WTC11 (cell line): ENCODE measurements around the gene PARL. TPM values are rescaled to one million over a fixed set of nuclear protein-coding genes. Genes with fewer than 3 reads are reported as not detected.

ENCODE experiments used
- ATAC-seq: fragments of 200-7000 bp; cut with Tn5 transposase; 2 replicates; pipeline ENCODE4 v1.10.0; 2021; ENCODE audit warnings: mild to moderate bottlenecking, moderate library complexity
- CTCF ChIA-PET: fragments of 300-600 bp; sonication (Branson Sonifier 250); formaldehyde crosslinking; loops from one replicate; lab custom pipeline; 2021; ENCODE audit warnings: antibody characterized with exemption; lab: Charles Lee
- POLR2A ChIA-PET: fragments of 350-600 bp; sonication (Branson Sonifier 250); formaldehyde crosslinking; loops from one replicate; lab custom pipeline; 2021; ENCODE audit warnings: antibody characterized with exemption; lab: Charles Lee
- DNase-seq: peaks from one replicate; pipeline ENCODE4 v3.0.0; 2021; ENCODE audit warnings: low spot score
- H3K27ac Mint-ChIP-seq: 2 replicates; pipeline ENCODE4 v1.8.0; 2021; ENCODE audit warnings: mixed read lengths
- H3K27me3 Mint-ChIP-seq: 2 replicates; pipeline ENCODE4 v1.8.0; 2021; ENCODE audit warnings: low read depth, mild to moderate bottlenecking, moderate library complexity, mixed read lengths
- H3K36me3 Mint-ChIP-seq: 2 replicates; pipeline ENCODE4 v1.8.0; 2021; ENCODE audit warnings: mixed read lengths
- H3K4me1 Mint-ChIP-seq: 2 replicates; pipeline ENCODE4 v1.8.0; 2022; ENCODE audit warnings: mixed read lengths
- H3K4me3 Mint-ChIP-seq: 2 replicates; pipeline ENCODE4 v1.8.0; 2021; ENCODE audit warnings: mild to moderate bottlenecking, moderate library complexity, mixed read lengths
- H3K9me3 Mint-ChIP-seq: 2 replicates; pipeline ENCODE4 v1.8.0; 2021; ENCODE audit warnings: mixed read lengths
- ATF1 ChIP-seq: sonication (generic); formaldehyde crosslinking; IDR thresholded peaks from 2 replicates; pipeline ENCODE4 v1.8.1; 2023; ENCODE audit warnings: mild to moderate bottlenecking, moderate library complexity, missing genetic modification reagents
- ATF6 ChIP-seq: sonication (generic); formaldehyde crosslinking; IDR thresholded peaks from 2 replicates; pipeline ENCODE4 v1.8.1; 2023; ENCODE audit warnings: mild to moderate bottlenecking, missing genetic modification reagents
- CDX4 ChIP-seq: fragments of 250-450 bp; sonication (Bioruptor Pico); IDR thresholded peaks from 2 replicates; pipeline ENCODE4 v1.9.0; 2021; ENCODE audit warnings: moderate library complexity, mild to moderate bottlenecking, inconsistent platforms, borderline replicate concordance
- E2F4 ChIP-seq: sonication (generic); formaldehyde crosslinking; IDR thresholded peaks from 2 replicates; pipeline ENCODE4 v1.8.1; 2022; ENCODE audit warnings: low read depth, mild to moderate bottlenecking, moderate library complexity, missing genetic modification reagents, borderline replicate concordance
- FOXP4 ChIP-seq: sonication (generic); formaldehyde crosslinking; IDR thresholded peaks from 2 replicates; pipeline ENCODE4 v1.8.0; 2022; ENCODE audit warnings: mild to moderate bottlenecking, missing genetic modification reagents
- HMGA2 ChIP-seq: fragments of 250-450 bp; sonication (Bioruptor Pico); IDR thresholded peaks from 2 replicates; pipeline ENCODE4 v1.4.0; 2021; ENCODE audit warnings: mild to moderate bottlenecking, moderate library complexity
- JUN ChIP-seq: sonication (generic); formaldehyde crosslinking; IDR thresholded peaks from 2 replicates; pipeline ENCODE4 v1.8.0; 2023; ENCODE audit warnings: mild to moderate bottlenecking, missing genetic modification reagents
- MAX ChIP-seq: sonication (generic); formaldehyde crosslinking; IDR thresholded peaks from 2 replicates; pipeline ENCODE4 v1.8.0; 2022; ENCODE audit warnings: mild to moderate bottlenecking, missing genetic modification reagents
- MYBL2 ChIP-seq: sonication (generic); formaldehyde crosslinking; IDR thresholded peaks from 2 replicates; pipeline ENCODE4 v1.8.1; 2023; ENCODE audit warnings: mild to moderate bottlenecking, moderate library complexity, missing genetic modification reagents
- PRDM15 ChIP-seq: sonication (generic); formaldehyde crosslinking; IDR thresholded peaks from 2 replicates; pipeline ENCODE4 v1.8.0; 2022; ENCODE audit warnings: missing genetic modification reagents
- SOX15 ChIP-seq: fragments of 250-450 bp; sonication (Bioruptor Pico); IDR thresholded peaks from 2 replicates; pipeline ENCODE4 v1.9.0; 2021; ENCODE audit warnings: mild to moderate bottlenecking
- SP1 ChIP-seq: sonication (generic); formaldehyde crosslinking; conservative IDR thresholded peaks from 2 replicates; pipeline ENCODE4 v1.8.1; 2022; ENCODE audit warnings: missing genetic modification reagents
- ZMAT4 ChIP-seq: fragments of 250-450 bp; sonication (Bioruptor Pico); IDR thresholded peaks from 2 replicates; pipeline ENCODE4 v1.9.0; 2021; ENCODE audit warnings: mild to moderate bottlenecking
- ZNF138 ChIP-seq: sonication (generic); formaldehyde crosslinking; conservative IDR thresholded peaks from 2 replicates; pipeline ENCODE4 v1.8.1; 2022; ENCODE audit warnings: mild to moderate bottlenecking, moderate library complexity, missing genetic modification reagents
- ZNF219 ChIP-seq: sonication (generic); formaldehyde crosslinking; IDR thresholded peaks from 2 replicates; pipeline ENCODE4 v1.8.0; 2023; ENCODE audit warnings: missing genetic modification reagents, mild to moderate bottlenecking, borderline replicate concordance
- ZNF281 ChIP-seq: sonication (generic); formaldehyde crosslinking; IDR thresholded peaks from 2 replicates; pipeline ENCODE4 v1.8.0; 2023; ENCODE audit warnings: mild to moderate bottlenecking, missing genetic modification reagents
- ZSCAN18 ChIP-seq: fragments of 250-450 bp; sonication (Bioruptor Pico); IDR thresholded peaks from 2 replicates; pipeline ENCODE4 v2.1.2; 2022; ENCODE audit warnings: mild to moderate bottlenecking, moderate library complexity
- total RNA-seq: library from RNA; stranded (reverse); gene quantifications from 3 replicates; pipeline ENCODE4 v1.2.3, GENCODE V29; 2021

Gene PARL
- total RNA-seq, 1 experiment from 2014 or later, result 93.5 TPM

GRCh38 chr3:183818706-183819624 lies 65.7 kb downstream of the PARL start:
- CTCF ChIA-PET, result interaction anchor here (1.1 kb wide), 1 partner anchor 339 kb away, joined by 4 read pairs; no protein-coding TSS in a partner anchor
- DNase-seq (no peak), ATAC-seq (no peak)
- no peaks in the 10 kb centered on the region for H3K9me3 Mint-ChIP-seq
- TF ChIP-seq JUN (CRISPR knock-in tag) (no peak), ATF1 (CRISPR knock-in tag) (no peak), ZNF138 (CRISPR knock-in tag) (no peak), MYBL2 (CRISPR knock-in tag) (no peak), SP1 (no peak), FOXP4 (CRISPR knock-in tag) (no peak)
- no peak overlapping the region for H3K27ac Mint-ChIP-seq
- peaks cover 9% of the 10 kb centered on the region for H3K4me1 Mint-ChIP-seq
- peaks cover 15% of the 10 kb centered on the region for H3K36me3 Mint-ChIP-seq
- POLR2A ChIA-PET, result no interaction called here
- no peak overlapping the region for H3K4me3 Mint-ChIP-seq
- H3K27me3 Mint-ChIP-seq, result peaks cover 6% of the 10 kb centered on the region

- H3K4me1 Mint-ChIP-seq, result peaks cover 4% of the 10 kb centered on the region; the same call in 1 of the 2 replicates
- CTCF ChIA-PET, result interaction anchor here (0.6 to 1.1 kb wide), 2 partner anchors 101 to 338 kb away, joined by 3 to 4 read pairs; no protein-coding TSS in a partner anchor
- TF ChIP-seq ZNF219 (no peak), ATF6 (CRISPR knock-in tag) (no peak), SOX15 (CRISPR knock-in tag) (no peak), ZMAT4 (no peak), PRDM15 (CRISPR knock-in tag) (no peak), JUN (CRISPR knock-in tag) (no peak), ZNF281 (CRISPR knock-in tag) (no peak), MYBL2 (CRISPR knock-in tag) (no peak), E2F4 (CRISPR knock-in tag) (no peak), MAX (CRISPR knock-in tag) (no peak), CDX4 (no peak), ZSCAN18 (no peak), HMGA2 (CRISPR knock-in tag) (no peak)
Observed at GRCh38 chr3:183818041-183818620, 66.5 kb downstream of the PARL start.

More at GRCh38 chr3:183818041-183818620, 66.5 kb downstream of the PARL start:
- no peak for ATAC-seq
- Mint-ChIP-seq H3K27ac (no peak overlapping the region), H3K4me3 (no peak overlapping the region), H3K9me3 (no peaks in the 10 kb centered on the region), H3K36me3 (peaks cover 15% of the 10 kb centered on the region), H3K27me3 (peaks cover 3% of the 10 kb centered on the region; the same call in 1 of the 2 replicates)
- no peak for DNase-seq
- POLR2A ChIA-PET, result no interaction called here
